GM19395 (cell line): ENCODE data around the gene ADCY2.
"Not testable (repeated sequence)": the region's sequence is repeated elsewhere in the genome, so short reads cannot be mapped to it uniquely, and the experiment has no call there.

ENCODE experiments used
- ATAC-seq: cut with Tn5 transposase; IDR thresholded peaks from one replicate; pipeline ENCODE4 v1.9.1; 2021; ENCODE audit warnings: mild to moderate bottlenecking, moderate library complexity; ENCODE audit not compliant: unreplicated experiment

The ADCY2 gene

GRCh38 chr5:7394889-7395431, 978 bp upstream of the ADCY2 start:
- ATAC-seq: no peak

- no peak for ATAC-seq
Measured at GRCh38 chr5:7395432-7395946, 449 bp upstream of the ADCY2 start.

GRCh38 chr5:7396713-7397454, 946 bp downstream of the ADCY2 start:
- ATAC-seq: no peak

GRCh38 chr5:7397937-7398336, 2.0 kb downstream of the ADCY2 start:
- ATAC-seq: no peak

- no peak for ATAC-seq
Measured at GRCh38 chr5:7398596-7399280, 2.8 kb downstream of the ADCY2 start.

- ATAC-seq: no peak
Measured at GRCh38 chr5:7405277-7405676, 9.3 kb downstream of the ADCY2 start.

- no peak for ATAC-seq
Measured at GRCh38 chr5:7410936-7411511, 15.1 kb downstream of the ADCY2 start.

- no peak for ATAC-seq
Measured at GRCh38 chr5:7412409-7412808, 16.5 kb downstream of the ADCY2 start.

GRCh38 chr5:7415123-7415522, 19.2 kb downstream of the ADCY2 start:
- no peak for ATAC-seq

- no peak for ATAC-seq
Measured at GRCh38 chr5:7415587-7416535, 19.9 kb downstream of the ADCY2 start.

GRCh38 chr5:7418276-7418675, 22.3 kb downstream of the ADCY2 start:
- no peak for ATAC-seq

- no peak for ATAC-seq
Measured at GRCh38 chr5:7419367-7419766, 23.4 kb downstream of the ADCY2 start.

GRCh38 chr5:7419846-7420245, 23.9 kb downstream of the ADCY2 start:
- ATAC-seq: no peak

GRCh38 chr5:7420510-7421280, 24.8 kb downstream of the ADCY2 start:
- ATAC-seq: no peak

- no peak for ATAC-seq
Measured at GRCh38 chr5:7422316-7423106, 26.6 kb downstream of the ADCY2 start.

GRCh38 chr5:7423231-7423630, 27.3 kb downstream of the ADCY2 start:
- not testable (repeated sequence) for ATAC-seq

GRCh38 chr5:7425830-7426229, 29.9 kb downstream of the ADCY2 start:
- ATAC-seq: no peak

- ATAC-seq: no peak
Measured at GRCh38 chr5:7426284-7426683, 30.3 kb downstream of the ADCY2 start.

GRCh38 chr5:7434914-7435313, 39.0 kb downstream of the ADCY2 start:
- ATAC-seq: no peak
